Ascending aorta (tissue), 2 donors: Measurements from ENCODE around the gene UACA. TPM values are rescaled to one million over a fixed set of nuclear protein-coding genes. Genes with fewer than 3 reads are reported as not detected.

Experiments used
- DNase-seq, 2 donors: peaks; one replicate each; pipeline ENCODE4 v3.0.0-alpha.2; 2019; ENCODE audit warnings: low spot score in 2 of 2
- H3K27ac ChIP-seq, 2 donors: fragments of 200-600 bp; sonication (generic); one replicate each; pipeline ENCODE4 v1.5.1; 2016 to 2017; ENCODE audit warnings: mild to moderate bottlenecking in 1 of 2
- H3K27me3 ChIP-seq: fragments of 200-600 bp; sonication (generic); one replicate; pipeline ENCODE4 v1.5.1; 2017
- H3K36me3 ChIP-seq, 2 donors: fragments of 200-600 bp; sonication (generic); one replicate each; pipeline ENCODE4 v1.5.1; 2016
- H3K4me1 ChIP-seq, 2 donors: fragments of 200-600 bp; sonication (generic); one replicate each; pipeline ENCODE4 v1.5.1; 2016 to 2017; ENCODE audit warnings: mild to moderate bottlenecking in 1 of 2
- H3K4me3 ChIP-seq, 2 donors: fragments of 200-600 bp; sonication (generic); one replicate each; pipeline ENCODE4 v1.5.1; 2016 to 2017; ENCODE audit warnings: mild to moderate bottlenecking in 1 of 2
- H3K9me3 ChIP-seq, 2 donors: fragments of 200-600 bp; sonication (generic); one replicate each; pipeline ENCODE4 v1.5.1; 2016
- CTCF ChIP-seq, 3 experiments: fragments of 200-600 bp in 2 of 3; fragments of 450-650 bp in 1 of 3; sonication (generic) in 2 of 3; IDR thresholded peaks; one replicate each; pipeline ENCODE4 v1.5.1; 2016 to 2019; ENCODE audit warnings: antibody characterized with exemption in 3 of 3, mild to moderate bottlenecking in 1 of 3, moderate library complexity in 1 of 3
- intact Hi-C: fragments of 100-400 bp; cut with DNase I; formaldehyde crosslinking; loops from one replicate; pipeline ENCODE4 v1.15.1; 2023
- total RNA-seq: library from RNA; depleted of rRNA; stranded (reverse); fragments of >200 nt; gene quantifications from one replicate; pipeline ENCODE4 v1.1.0, GENCODE V29; 2016

Gene UACA
- total RNA-seq, 1 donor from 2014 or later, result 34.0 TPM

GRCh38 chr15:70802629-70803028 is 39.3 kb upstream of the UACA start:
- H3K4me1 ChIP-seq, result peaks cover 6 to 22% of the 10 kb centered on the region in 2 donors
- no peaks in the 10 kb centered on the region for H3K36me3 ChIP-seq
- H3K27ac ChIP-seq, result peak overlapping the region; percentile 20 to 25
- intact Hi-C loops, result no loop called here
- H3K9me3 ChIP-seq, result no peaks in the 10 kb centered on the region
- no peak for TF ChIP-seq CTCF (IDR thresholded peaks at IDR 0.05)
- DNase-seq, result no peak
- no peaks in the 10 kb centered on the region for H3K27me3 ChIP-seq
- no peak overlapping the region for H3K4me3 ChIP-seq

- Histone ChIP-seq H3K36me3 (no peaks in the 10 kb centered on the region), H3K4me1 (peaks cover 6 to 16% of the 10 kb centered on the region in 2 donors), H3K4me3 (no peak overlapping the region), H3K9me3 (no peaks in the 10 kb centered on the region), H3K27ac (peak overlapping the region; percentile 74), H3K27me3 (no peaks in the 10 kb centered on the region)
- no peak for TF ChIP-seq CTCF (IDR thresholded peaks at IDR 0.05)
- DNase-seq, result no peak
- intact Hi-C loops, result no loop called here
These were observed 37.8 kb upstream of the UACA start for GRCh38 chr15:70801109-70801508.

- H3K27me3 ChIP-seq, result no peaks in the 10 kb centered on the region
- TF ChIP-seq CTCF (IDR thresholded peaks at IDR 0.05), result no peak
- intact Hi-C loops, result loop anchor here (5.0 kb wide), 1 partner anchor 38 kb away; the partner anchor contains the start of gene UACA
- no peaks in the 10 kb centered on the region for H3K36me3 ChIP-seq
- peak overlapping the region; percentile 74 for H3K27ac ChIP-seq
- H3K4me3 ChIP-seq, result peak overlapping the region in 1 of 2 donors; percentile 21
- peak in 1 of 2 donors; percentile 76 for DNase-seq
- peaks cover 6 to 24% of the 10 kb centered on the region in 2 donors for H3K4me1 ChIP-seq
- no peaks in the 10 kb centered on the region for H3K9me3 ChIP-seq
These were observed 36.5 kb upstream of the UACA start for GRCh38 chr15:70799667-70800450.

- no peak overlapping the region for H3K4me3 ChIP-seq
- no peak for TF ChIP-seq CTCF (IDR thresholded peaks at IDR 0.05)
- H3K27ac ChIP-seq, result no peak overlapping the region
- no peaks in the 10 kb centered on the region for H3K9me3 ChIP-seq
- no peaks in the 10 kb centered on the region for H3K27me3 ChIP-seq
- H3K4me1 ChIP-seq, result peaks cover 6 to 24% of the 10 kb centered on the region in 2 donors
- DNase-seq, result no peak
- intact Hi-C loops, result loop anchor here (5.0 kb wide), 1 partner anchor 35 kb away; the partner anchor contains the start of gene UACA
- H3K36me3 ChIP-seq, result no peaks in the 10 kb centered on the region
These were observed 34.1 kb upstream of the UACA start for GRCh38 chr15:70797464-70797863.

DNA sequence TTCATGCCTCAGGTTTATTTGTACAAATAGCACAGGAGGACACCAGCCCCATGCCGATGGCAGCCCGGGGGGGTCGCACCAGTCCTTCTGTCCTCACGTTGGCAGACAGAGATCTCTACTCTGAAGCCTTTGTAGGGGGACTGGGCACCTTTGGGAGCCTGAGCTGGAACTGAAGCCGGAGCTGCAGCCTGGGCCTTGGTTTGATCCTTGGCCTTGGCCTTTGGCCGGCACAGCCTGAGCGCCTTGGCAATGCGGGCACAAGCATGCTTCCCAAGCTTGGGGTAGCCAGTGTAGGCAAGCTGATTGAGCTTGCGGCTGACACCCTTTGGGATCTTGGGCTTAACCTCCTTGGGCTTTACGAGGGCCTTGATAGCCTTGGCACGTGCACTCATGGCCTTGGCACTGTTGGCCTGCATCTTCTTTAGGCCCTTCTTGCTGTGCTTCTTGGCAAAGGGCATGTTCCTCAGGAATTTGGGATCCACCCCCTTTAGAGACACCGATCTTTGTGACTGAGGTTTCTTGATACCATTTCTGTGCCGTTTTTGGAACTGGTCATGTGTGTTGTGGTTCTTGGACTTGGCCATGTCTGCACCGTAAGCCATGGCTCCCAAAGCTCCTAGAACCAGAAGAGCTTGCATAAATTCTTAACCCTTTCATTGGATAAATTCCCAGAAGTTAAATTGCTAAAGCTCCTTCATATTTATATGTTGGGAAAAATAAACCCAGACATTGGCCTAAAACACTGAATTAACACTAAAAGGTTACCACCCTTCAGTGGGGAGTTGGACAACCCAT is 33.4 kb upstream of the UACA start:
- H3K27me3 ChIP-seq, result no peaks in the 10 kb centered on the region
- H3K27ac ChIP-seq, result peak overlapping the region; percentile 27 to 31
- TF ChIP-seq CTCF (IDR thresholded peaks at IDR 0.05), result no peak
- peaks cover 6 to 24% of the 10 kb centered on the region in 2 donors for H3K4me1 ChIP-seq
- no peaks in the 10 kb centered on the region for H3K36me3 ChIP-seq
- no peaks in the 10 kb centered on the region for H3K9me3 ChIP-seq
- intact Hi-C loops, result loop anchor here (5.0 kb wide), 1 partner anchor 34 kb away; the partner anchor contains the start of gene UACA
- no peak for DNase-seq
- no peak overlapping the region for H3K4me3 ChIP-seq
